NCI-H460 (cell line): ENCODE data around the gene FNIP1. TPM values are rescaled to one million over a fixed set of nuclear protein-coding genes. Genes with fewer than 3 reads are reported as not detected.
"Not testable (repeated sequence)": the region's sequence is repeated elsewhere in the genome, so short reads cannot be mapped to it uniquely, and the experiment has no call there.

ENCODE experiments used
- DNase-seq: peaks from one replicate; pipeline ENCODE4 v3.0.0-alpha.2; 2016; ENCODE audit warnings: low read depth; ENCODE audit errors: extremely low read depth
- total RNA-seq: library from RNA; depleted of rRNA; stranded (reverse); fragments of >200 nt; shearing (Covaris generic); gene quantifications from 2 replicates; pipeline ENCODE4 v1.2.3, GENCODE V29; 2014

The FNIP1 gene
- total RNA-seq, 1 experiment from 2014 or later, result 20.7 TPM

GRCh38 chr5:131787736-131788135 lies 9.1 kb downstream of the FNIP1 start:
- no peak for DNase-seq

DNA sequence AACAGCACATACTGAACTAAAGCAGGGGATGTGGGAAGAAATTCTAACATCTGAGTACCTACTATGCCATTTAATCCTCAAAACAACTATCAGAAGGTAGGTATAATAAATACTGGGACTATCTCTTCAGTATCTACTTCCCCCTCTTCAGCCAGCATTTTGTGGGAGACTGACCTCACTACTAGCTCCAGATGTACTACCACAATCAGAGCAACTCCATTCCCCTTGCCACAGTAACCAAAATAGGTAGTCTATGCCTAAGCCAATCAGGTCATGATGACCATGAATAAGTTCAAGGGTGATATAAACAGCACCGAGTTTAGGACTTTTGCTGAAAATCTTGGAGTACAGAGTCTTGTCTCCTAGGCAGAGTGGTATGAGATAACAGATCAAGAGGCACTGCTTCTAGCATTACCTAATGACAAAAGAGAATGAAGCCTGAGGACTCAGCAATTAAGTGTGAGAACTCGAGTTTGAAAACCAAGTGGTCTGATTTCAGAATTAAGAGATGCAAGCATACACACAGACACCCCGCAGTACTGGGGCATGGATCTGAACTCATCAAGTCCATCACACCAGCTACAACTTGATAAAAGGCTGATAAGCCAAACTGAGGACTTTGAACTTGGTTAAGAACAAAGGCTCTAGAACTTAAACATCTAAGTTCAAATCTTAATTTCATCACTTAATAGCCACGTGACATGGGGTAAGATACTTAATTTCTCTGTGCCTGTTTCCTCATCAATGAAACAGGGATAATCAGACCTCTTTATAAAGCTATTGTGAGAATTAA lies 9.7 kb downstream of the FNIP1 start:
- DNase-seq, result no peak

DNA sequence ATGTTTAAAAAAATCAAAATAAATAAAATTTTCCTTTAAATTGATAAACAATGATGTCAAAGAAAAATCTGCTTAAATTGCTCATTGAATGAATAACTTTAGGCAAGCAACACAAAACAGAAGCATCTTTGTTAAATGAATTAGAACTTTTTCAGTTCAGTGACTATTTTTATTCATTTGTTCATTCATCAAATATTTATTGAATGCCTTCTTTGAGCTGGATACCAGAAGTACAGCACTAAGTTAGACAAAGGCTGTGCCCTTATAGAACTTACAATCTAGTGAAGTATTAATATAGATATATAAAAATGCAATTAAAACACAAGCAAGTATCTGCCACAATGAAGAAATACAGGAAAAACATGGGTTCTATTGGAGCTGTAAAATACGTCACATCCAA lies 10.8 kb downstream of the FNIP1 start:
- no peak for DNase-seq

DNA sequence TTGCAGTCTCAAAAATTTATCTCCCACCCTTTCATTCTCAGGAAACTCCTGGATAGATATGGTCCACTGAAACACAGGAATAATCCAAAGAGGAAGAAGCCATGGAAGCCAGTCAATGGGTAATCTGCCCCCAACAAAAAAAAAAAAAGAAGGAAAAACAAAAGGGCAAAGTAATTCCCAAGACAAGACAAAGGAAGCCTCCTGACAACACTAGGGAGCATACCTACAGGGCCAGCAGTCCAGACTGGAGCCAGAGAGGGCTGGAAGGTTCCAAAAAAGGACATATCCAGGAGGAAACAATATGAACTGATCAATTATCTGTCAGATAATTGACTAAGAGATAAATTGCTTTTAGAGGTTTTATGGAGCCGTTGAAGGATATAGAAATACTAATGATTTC lies 12.9 kb downstream of the FNIP1 start:
- DNase-seq, result no peak

GRCh38 chr5:131783357-131783756 lies 13.5 kb downstream of the FNIP1 start:
- DNase-seq, result no peak

- DNase-seq, result no peak
Observed at GRCh38 chr5:131782717-131783116, 14.1 kb downstream of the FNIP1 start.

GRCh38 chr5:131778141-131778540 lies 18.7 kb downstream of the FNIP1 start:
- not testable (repeated sequence) for DNase-seq

DNA sequence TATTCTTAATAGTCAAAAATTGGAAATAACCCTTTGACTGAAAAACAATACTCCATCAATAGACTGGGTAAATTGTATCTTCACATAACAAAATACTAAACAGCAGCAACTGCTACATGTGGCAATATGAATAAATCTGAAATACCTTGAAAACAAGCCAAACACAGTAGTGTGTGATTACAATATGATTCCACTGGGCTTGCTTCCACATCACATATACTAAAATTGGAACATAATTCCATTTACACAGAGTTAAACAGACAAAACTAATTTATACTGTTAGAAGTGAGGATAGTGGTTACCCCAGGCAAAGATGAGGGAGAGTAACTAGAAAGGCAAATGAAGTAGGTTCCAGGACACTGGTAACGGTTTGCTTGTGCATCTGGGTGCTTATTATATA lies 20.4 kb downstream of the FNIP1 start:
- no peak for DNase-seq

- DNase-seq, result no peak
Observed at GRCh38 chr5:131774652-131775367, 22.0 kb downstream of the FNIP1 start.

DNA sequence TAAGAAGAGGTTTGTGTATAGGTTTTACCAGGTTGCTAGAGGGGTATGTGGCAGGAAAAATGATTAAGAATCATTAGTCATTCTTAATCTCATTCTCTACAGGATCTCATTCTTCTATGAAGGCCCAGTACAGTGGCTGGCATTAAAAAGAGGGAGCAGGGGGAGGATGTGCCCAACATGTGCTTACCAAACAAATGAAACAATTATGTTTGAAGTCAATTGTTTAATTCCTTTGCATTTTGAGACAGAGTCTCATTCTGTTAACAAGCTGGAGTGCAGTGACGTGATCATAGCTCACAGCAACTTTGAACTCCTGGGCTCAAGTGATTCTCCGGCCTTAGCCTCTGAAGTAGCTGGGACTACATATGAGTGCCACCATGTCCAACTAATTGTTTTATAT lies 23.0 kb downstream of the FNIP1 start:
- no peak for DNase-seq

GRCh38 chr5:131771692-131772091 lies 25.1 kb downstream of the FNIP1 start:
- no peak for DNase-seq

GRCh38 chr5:131769961-131770360 lies 26.9 kb downstream of the FNIP1 start:
- no peak for DNase-seq

- DNase-seq, result no peak
Observed at GRCh38 chr5:131769336-131769735, 27.5 kb downstream of the FNIP1 start.

GRCh38 chr5:131767891-131768290 lies 28.9 kb downstream of the FNIP1 start:
- DNase-seq, result no peak

DNA sequence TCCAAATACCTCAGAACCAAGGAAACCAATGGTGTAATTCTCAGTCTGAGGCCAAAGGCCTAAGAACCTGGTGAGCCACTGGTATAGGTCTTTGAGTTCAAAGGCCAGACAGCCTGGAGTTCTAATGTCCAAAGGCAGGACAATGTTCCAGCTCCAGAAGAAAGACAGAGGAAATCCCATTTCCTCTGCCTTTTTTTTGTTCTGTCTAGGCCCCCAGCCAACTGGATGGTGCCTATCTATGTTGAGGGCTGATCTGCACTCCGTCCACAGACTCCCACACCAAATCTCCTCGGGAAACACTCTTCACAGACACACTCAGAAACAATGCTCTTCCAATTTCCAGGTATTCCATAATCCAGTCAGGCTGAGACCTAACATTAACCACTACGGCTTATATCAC lies 30.1 kb downstream of the FNIP1 start:
- DNase-seq, result no peak

DNA sequence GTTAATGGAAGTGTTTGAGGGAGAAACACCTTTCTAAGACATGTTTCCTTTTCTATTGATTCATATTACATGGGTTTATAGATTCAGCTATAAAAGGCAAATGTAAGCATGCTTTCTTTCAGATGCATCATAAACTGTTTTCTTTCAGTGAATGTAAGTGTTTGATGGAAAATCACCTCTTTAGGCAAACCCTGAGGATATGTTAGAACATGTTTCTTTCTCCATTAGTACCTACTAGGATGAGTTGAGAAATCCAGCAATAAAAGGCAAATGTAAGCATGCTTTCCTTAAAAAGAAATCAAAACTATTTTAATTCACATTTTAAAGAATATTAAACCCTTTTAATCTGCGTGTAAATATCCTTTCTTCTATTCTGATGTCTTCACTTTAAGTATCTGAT lies 31.6 kb downstream of the FNIP1 start:
- DNase-seq, result no peak

GRCh38 chr5:131763968-131764367 lies 32.8 kb downstream of the FNIP1 start:
- DNase-seq, result no peak

DNA sequence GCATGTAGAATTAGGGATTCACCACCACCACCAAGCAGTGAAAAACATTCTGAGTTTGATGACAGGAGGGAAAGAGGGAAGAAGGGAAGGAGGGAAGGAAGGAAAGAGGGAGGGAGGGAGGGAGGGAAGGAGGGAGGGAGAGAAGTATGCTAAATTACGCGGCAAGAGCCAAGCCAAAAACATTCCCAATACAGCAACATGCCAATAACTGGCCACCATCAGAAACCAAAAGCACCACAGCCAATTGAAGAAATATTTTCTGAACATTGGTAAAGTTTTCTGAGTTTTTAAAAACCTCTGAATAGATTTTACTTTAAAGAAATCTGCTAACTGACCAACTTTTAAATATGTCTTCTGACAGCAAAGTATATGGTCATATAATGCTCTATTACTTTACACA lies 36.0 kb downstream of the FNIP1 start:
- DNase-seq, result no peak

GRCh38 chr5:131759704-131760103 lies 37.1 kb downstream of the FNIP1 start:
- no peak for DNase-seq

- no peak for DNase-seq
Observed at GRCh38 chr5:131758520-131758900, 38.3 kb downstream of the FNIP1 start.

DNA sequence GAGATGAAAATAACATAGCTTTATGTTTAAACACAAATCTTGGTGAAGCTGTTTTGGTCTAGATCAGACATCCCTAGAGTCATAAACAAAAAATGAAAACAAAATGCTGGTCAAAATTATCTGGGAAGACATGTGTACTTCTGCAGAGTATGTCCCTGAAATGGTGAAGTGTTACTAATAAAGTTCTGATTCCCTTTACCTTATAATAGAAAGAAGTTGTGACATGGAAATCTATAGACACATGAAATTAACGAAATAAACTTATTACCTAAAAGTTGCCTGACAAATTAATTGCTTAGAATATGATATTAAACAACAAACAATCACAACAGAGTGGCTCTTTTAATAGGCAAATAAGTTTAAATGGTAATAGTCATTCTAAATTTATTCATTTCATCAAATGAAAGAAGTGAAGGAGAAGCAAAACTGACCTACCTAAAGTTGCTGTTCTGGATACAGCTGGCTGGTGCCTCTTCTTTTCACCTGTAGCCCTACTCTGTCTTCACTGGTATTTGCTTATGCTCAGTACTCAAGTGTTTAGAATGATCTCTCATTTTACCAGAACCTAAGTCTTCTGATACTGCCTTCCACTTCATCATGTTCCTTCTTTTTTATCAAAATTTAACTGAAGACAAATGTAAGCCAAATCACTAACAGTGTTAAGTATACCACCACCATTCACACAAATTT lies 38.8 kb downstream of the FNIP1 start:
- DNase-seq, result no peak

DNA sequence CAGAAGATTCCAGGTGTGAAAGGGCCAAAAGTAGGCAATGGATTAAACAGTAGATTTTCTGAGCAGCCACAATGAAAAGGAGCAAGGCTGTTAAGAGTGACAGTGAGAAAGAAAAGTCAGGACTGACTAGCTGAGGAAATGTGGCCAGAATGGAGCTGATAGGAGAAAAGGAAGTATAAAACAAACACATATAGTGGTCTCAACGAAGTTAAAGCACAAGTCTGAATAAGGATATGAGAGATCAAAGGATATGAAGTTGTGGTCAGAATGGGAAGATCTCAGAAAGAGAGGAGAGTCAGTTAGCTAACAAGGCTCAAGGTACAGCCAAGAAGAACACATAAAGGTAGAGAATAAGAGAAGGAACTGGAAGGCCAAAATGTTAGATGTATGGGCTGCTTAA lies 39.9 kb downstream of the FNIP1 start:
- DNase-seq, result no peak
